ENCODE results near the gene SNAP91. TPM values are rescaled to one million over a fixed set of nuclear protein-coding genes. Genes with fewer than 3 reads are reported as not detected.

SNAP91 gene, protein sequence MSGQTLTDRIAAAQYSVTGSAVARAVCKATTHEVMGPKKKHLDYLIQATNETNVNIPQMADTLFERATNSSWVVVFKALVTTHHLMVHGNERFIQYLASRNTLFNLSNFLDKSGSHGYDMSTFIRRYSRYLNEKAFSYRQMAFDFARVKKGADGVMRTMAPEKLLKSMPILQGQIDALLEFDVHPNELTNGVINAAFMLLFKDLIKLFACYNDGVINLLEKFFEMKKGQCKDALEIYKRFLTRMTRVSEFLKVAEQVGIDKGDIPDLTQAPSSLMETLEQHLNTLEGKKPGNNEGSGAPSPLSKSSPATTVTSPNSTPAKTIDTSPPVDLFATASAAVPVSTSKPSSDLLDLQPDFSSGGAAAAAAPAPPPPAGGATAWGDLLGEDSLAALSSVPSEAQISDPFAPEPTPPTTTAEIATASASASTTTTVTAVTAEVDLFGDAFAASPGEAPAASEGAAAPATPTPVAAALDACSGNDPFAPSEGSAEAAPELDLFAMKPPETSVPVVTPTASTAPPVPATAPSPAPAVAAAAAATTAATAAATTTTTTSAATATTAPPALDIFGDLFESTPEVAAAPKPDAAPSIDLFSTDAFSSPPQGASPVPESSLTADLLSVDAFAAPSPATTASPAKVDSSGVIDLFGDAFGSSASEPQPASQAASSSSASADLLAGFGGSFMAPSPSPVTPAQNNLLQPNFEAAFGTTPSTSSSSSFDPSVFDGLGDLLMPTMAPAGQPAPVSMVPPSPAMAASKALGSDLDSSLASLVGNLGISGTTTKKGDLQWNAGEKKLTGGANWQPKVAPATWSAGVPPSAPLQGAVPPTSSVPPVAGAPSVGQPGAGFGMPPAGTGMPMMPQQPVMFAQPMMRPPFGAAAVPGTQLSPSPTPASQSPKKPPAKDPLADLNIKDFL
- 0.95 TPM for total RNA-seq (2021; ENCODE audit: unreplicated experiment)
- polyA plus RNA-seq (2012; ENCODE audit: insufficient read length), result 0.46 TPM
- Bru-seq, nascent RNA, result percentile 23 among the genes with signal in this experiment
- BruChase-seq, experiment 1, labeled RNA remaining after a 2-hour chase, result percentile 21 among the genes with signal in this experiment
- percentile 19 among the genes with signal in this experiment for BruChase-seq, experiment 2, labeled RNA remaining after a 6-hour chase
- long read RNA-seq, partial matches to known transcripts, result 1 of 1 reads
- long read RNA-seq, other reads (novel, unspliced or antisense), result 0 of 1 reads

GRCh38 chr6:83708970-83709747, at the start of gene SNAP91:
SNAP91 (minus strand) TSS chr6:83709101; CDS start chr6:83707927, 1,174 bp downstream.
- POLR2A ChIA-PET, result no interaction called here
- ATAC-seq, result peak; percentile 87
- DNase-seq (ENCODE audit: low read depth, low spot score), result no peak
- BruUV-seq (replicated peaks), result no TSS peak
- Histone ChIP-seq H3K9me3 (ENCODE audit: control insufficient read depth, insufficient read depth, low read depth, low read length) (peaks cover 4% of the 10 kb centered on the region; the same call in 1 of the 2 replicates), H3K36me3 (ENCODE audit: control insufficient read depth, insufficient read depth, low read length) (no peaks in the 10 kb centered on the region), H3K4me1 (ENCODE audit: control insufficient read depth, insufficient read depth, low read length) (no peaks in the 10 kb centered on the region), H3K27ac (ENCODE audit: low read length) (no peak within 1 kb of the TSS), H3K4me3 (ENCODE audit: low read depth in 2 of 2, low read length in 2 of 2) (peak within 1 kb of the TSS; percentile 40 to 51), H3K27me3 (ENCODE audit: control insufficient read depth, insufficient read depth, low read length) (peaks cover 6% of the 10 kb centered on the region)
- TF ChIP-seq POLR2AphosphoS5 (IDR thresholded peaks at IDR 0.05; ENCODE audit: low read depth, low read length), result no peak
- no peak for TF ChIP-seq SIN3A (IDR thresholded peaks at IDR 0.05; ENCODE audit: borderline replicate concordance, insufficient read depth, low read depth, low read length)
- TF ChIP-seq, protein P1, sequence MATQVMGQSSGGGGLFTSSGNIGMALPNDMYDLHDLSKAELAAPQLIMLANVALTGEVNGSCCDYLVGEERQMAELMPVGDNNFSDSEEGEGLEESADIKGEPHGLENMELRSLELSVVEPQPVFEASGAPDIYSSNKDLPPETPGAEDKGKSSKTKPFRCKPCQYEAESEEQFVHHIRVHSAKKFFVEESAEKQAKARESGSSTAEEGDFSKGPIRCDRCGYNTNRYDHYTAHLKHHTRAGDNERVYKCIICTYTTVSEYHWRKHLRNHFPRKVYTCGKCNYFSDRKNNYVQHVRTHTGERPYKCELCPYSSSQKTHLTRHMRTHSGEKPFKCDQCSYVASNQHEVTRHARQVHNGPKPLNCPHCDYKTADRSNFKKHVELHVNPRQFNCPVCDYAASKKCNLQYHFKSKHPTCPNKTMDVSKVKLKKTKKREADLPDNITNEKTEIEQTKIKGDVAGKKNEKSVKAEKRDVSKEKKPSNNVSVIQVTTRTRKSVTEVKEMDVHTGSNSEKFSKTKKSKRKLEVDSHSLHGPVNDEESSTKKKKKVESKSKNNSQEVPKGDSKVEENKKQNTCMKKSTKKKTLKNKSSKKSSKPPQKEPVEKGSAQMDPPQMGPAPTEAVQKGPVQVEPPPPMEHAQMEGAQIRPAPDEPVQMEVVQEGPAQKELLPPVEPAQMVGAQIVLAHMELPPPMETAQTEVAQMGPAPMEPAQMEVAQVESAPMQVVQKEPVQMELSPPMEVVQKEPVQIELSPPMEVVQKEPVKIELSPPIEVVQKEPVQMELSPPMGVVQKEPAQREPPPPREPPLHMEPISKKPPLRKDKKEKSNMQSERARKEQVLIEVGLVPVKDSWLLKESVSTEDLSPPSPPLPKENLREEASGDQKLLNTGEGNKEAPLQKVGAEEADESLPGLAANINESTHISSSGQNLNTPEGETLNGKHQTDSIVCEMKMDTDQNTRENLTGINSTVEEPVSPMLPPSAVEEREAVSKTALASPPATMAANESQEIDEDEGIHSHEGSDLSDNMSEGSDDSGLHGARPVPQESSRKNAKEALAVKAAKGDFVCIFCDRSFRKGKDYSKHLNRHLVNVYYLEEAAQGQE (IDR thresholded peaks at IDR 0.05; ENCODE audit: insufficient read depth in 1 of 2, low read depth in 2 of 2, low read length in 1 of 2), result no peak
- TF ChIP-seq CTCF (IDR thresholded peaks at IDR 0.05), result no peak
- TF ChIP-seq TCF7L2 (IDR thresholded peaks at IDR 0.05; ENCODE audit: low read depth, low read length), result no peak
- intact Hi-C loops (cut with micrococcal nuclease; ENCODE audit: unreplicated experiment), result no loop called here
- in situ Hi-C loops (cut with HindIII; ENCODE audit: low pct_unique_long_range_greater_than_20kb, low sequenced_read_pairs), result no loop called here
- CTCF ChIA-PET, result no interaction called here

- H3K27me3 ChIP-seq (ENCODE audit: control insufficient read depth, insufficient read depth, low read length), result no peaks in the 10 kb centered on the region
- no peaks in the 10 kb centered on the region for H3K4me1 ChIP-seq (ENCODE audit: control insufficient read depth, insufficient read depth, low read length)
- no peak overlapping the region for H3K27ac ChIP-seq (ENCODE audit: low read length)
- ChIA-PET CTCF (no interaction called here), POLR2A (no interaction called here)
- in situ Hi-C loops (cut with HindIII; ENCODE audit: low pct_unique_long_range_greater_than_20kb, low sequenced_read_pairs) (no loop called here), intact Hi-C loops (cut with micrococcal nuclease; ENCODE audit: unreplicated experiment) (no loop called here)
- no peaks in the 10 kb centered on the region; the same call in 1 of the 2 replicates for H3K9me3 ChIP-seq (ENCODE audit: control insufficient read depth, insufficient read depth, low read depth, low read length)
- H3K36me3 ChIP-seq (ENCODE audit: control insufficient read depth, insufficient read depth, low read length), result no peaks in the 10 kb centered on the region
- ATAC-seq, result no peak
- TF ChIP-seq SIN3A (IDR thresholded peaks at IDR 0.05; ENCODE audit: borderline replicate concordance, insufficient read depth, low read depth, low read length), result no peak
- no peak for TF ChIP-seq POLR2AphosphoS5 (IDR thresholded peaks at IDR 0.05; ENCODE audit: low read depth, low read length)
- TF ChIP-seq, protein P1 (IDR thresholded peaks at IDR 0.05; ENCODE audit: insufficient read depth in 1 of 2, low read depth in 2 of 2, low read length in 1 of 2), result no peak
- no peak for TF ChIP-seq TCF7L2 (IDR thresholded peaks at IDR 0.05; ENCODE audit: low read depth, low read length)
- no peak for TF ChIP-seq CTCF (IDR thresholded peaks at IDR 0.05)
- no peak overlapping the region for H3K4me3 ChIP-seq (ENCODE audit: low read depth in 2 of 2, low read length in 2 of 2)
- BruUV-seq (replicated peaks), result no TSS peak
- no peak for DNase-seq (ENCODE audit: low read depth, low spot score)
Measured at GRCh38 chr6:83758533-83758932, 49.6 kb upstream of the SNAP91 start.

Data from Panc1 (cell line).